Measurements from ENCODE around the gene MTFP1.

GRCh38 chr22:30381264-30381663, 44.3 kb upstream of the MTFP1 start:
- TF ChIP-seq CTCF (IDR thresholded peaks at IDR 0.05; ENCODE audit: insufficient read depth, low read length, poor library complexity, severe bottlenecking) (no peak), EZH2phosphoT487 (conservative IDR thresholded peaks at IDR 0.05; ENCODE audit: low read length) (no peak)
